ENCODE measurements around the gene CELSR2.

GRCh38 chr1:109255097-109255651 lies 5.8 kb downstream of the CELSR2 start:
- TF ChIP-seq CTCF (IDR thresholded peaks at IDR 0.05; ENCODE audit: low read depth, low read length, poor library complexity, severe bottlenecking) (no peak), EZH2phosphoT487 (IDR thresholded peaks at IDR 0.05; ENCODE audit: borderline replicate concordance, low read length) (no peak)
